ENCODE measurements around the gene RAB24. TPM values are rescaled to one million over a fixed set of nuclear protein-coding genes. Genes with fewer than 3 reads are reported as not detected.

The RAB24 gene
- total and polyA plus RNA-seq, 2 of the 4 experiments (the other 2 are of a cell fraction) = 18.5 to 60.8 TPM

- Histone ChIP-seq H3K56ac (ENCODE audit: extremely low read depth, insufficient read depth, low read length) (no peak overlapping the region), H2AK9ac (replicated peaks; ENCODE audit: low read depth, low read length, poor library complexity) (no peak overlapping the region), H2BK15ac (ENCODE audit: low read depth, low read length) (no peak overlapping the region), H3K36me3 (ENCODE audit: control insufficient read depth, insufficient read depth, low read length) (peaks cover 19% of the 10 kb centered on the region), H2BK5ac (ENCODE audit: low read depth, low read length, poor library complexity, severe bottlenecking) (no peak overlapping the region), H2AFZ (replicated peaks; ENCODE audit: low read length, poor library complexity) (no peak overlapping the region), H3K4me3 (ENCODE audit: insufficient read depth, low read depth, low read length) (no peak overlapping the region), H3K23ac (ENCODE audit: low read depth, low read length) (no peak overlapping the region), H4K5ac (ENCODE audit: low read depth, low read length) (no peak overlapping the region), H4K20me1 (ENCODE audit: insufficient read depth, low read length) (peaks cover 48% of the 10 kb centered on the region), H2AK5ac (ENCODE audit: low read depth, low read length) (no peak overlapping the region), H3K27ac (ENCODE audit: insufficient read depth, low read length) (no peak overlapping the region), H3K79me1 (ENCODE audit: low read depth in 1 of 2, low read length in 2 of 2) (peaks cover 13 to 72% of the 10 kb centered on the region in 2 experiments; a peak in 3 of 4 replicates), H3K4ac (ENCODE audit: low read depth, low read length) (no peak overlapping the region), H3K4me2 (ENCODE audit: low read depth, low read length) (no peak overlapping the region), H3K27me3 (ENCODE audit: control insufficient read depth, insufficient read depth, low read length) (no peaks in the 10 kb centered on the region), H3K9me1 (ENCODE audit: insufficient read depth, low read length) (0 out of 2 replicates have a peak, but pooled peaks cover 4% of the 10 kb centered on the region), H3K4me1 (ENCODE audit: control insufficient read depth, insufficient read depth, low read length) (peaks cover 6% of the 10 kb centered on the region), H4K8ac (ENCODE audit: low read depth in 2 of 2, low read length in 2 of 2) (no peak overlapping the region), H3K18ac (ENCODE audit: low read depth, low read length) (no peak overlapping the region), H2BK20ac (ENCODE audit: low read depth, low read length) (no peak overlapping the region), H2BK120ac (ENCODE audit: low read depth, low read length) (no peak overlapping the region), H3K14ac (replicated peaks; ENCODE audit: low read depth, low read length) (no peak overlapping the region), H3K9ac (ENCODE audit: low read depth, low read length) (no peak overlapping the region), H4K91ac (ENCODE audit: insufficient read depth, low read depth, low read length) (no peak overlapping the region), H3K9me3 (ENCODE audit: control insufficient read depth, insufficient read depth, low read length) (no peaks in the 10 kb centered on the region)
- no peak for DNase-seq
- dilution Hi-C loops (cut with HindIII; ENCODE audit: low sequenced_read_pairs, unreplicated experiment) = no loop called here
- no peak for ATAC-seq (ENCODE audit: low read depth)
- no TSS peak for BruUV-seq (replicated peaks)
- ChIA-PET POLR2A (ENCODE audit: unreplicated experiment) (interaction anchor here (0.6 kb wide), 1 partner anchor 190 kb away, joined by 3 read pairs; the partner anchor contains the start of gene PDLIM7), CTCF (no interaction called here)
- no peak for TF ChIP-seq MAZ (IDR thresholded peaks at IDR 0.05; ENCODE audit: borderline replicate concordance, low read depth, low read length)
- no peak for TF ChIP-seq USF2 (IDR thresholded peaks at IDR 0.05; ENCODE audit: low read depth, low read length)
- TF ChIP-seq CHD1 (IDR thresholded peaks at IDR 0.05; ENCODE audit: low read depth, low read length) = no peak
- TF ChIP-seq MAFK (IDR thresholded peaks at IDR 0.05; ENCODE audit: low read depth, low read length) = no peak
- TF ChIP-seq ELK1 (IDR thresholded peaks at IDR 0.05; ENCODE audit: borderline replicate concordance, low read depth, low read length) = no peak
- TF ChIP-seq CTCF (conservative IDR thresholded peaks at IDR 0.05; ENCODE audit: low read depth, low read length) = no peak
- TF ChIP-seq BHLHE40 (IDR thresholded peaks at IDR 0.05; ENCODE audit: low read depth, low read length) = no peak
- TF ChIP-seq SMC3 (IDR thresholded peaks at IDR 0.05; ENCODE audit: low read depth, low read length) = no peak
- TF ChIP-seq FOS (IDR thresholded peaks at IDR 0.05; ENCODE audit: low read depth, low read length) = no peak
- intact Hi-C loops (cut with micrococcal nuclease) = no loop called here
- in situ Hi-C loops (cut with MboI; ENCODE audit: low sequenced_read_pairs) = no loop called here
- WGBS, 2 experiments (ENCODE audit: extremely low coverage in 2 of 2, insufficient read length in 1 of 2) = 93% methylated on average over 22 of the region's 43 CpGs; no CpG with 5 or more reads in 1 of the 2 experiments
These were observed 4.2 kb upstream of the RAB24 start for GRCh38 chr5:177307544-177308363.
